Skin epidermis (tissue), 12 donors: ENCODE results near the gene PAQR4.

ENCODE experiments used
- H3K27ac ChIP-seq, 21 experiments: fragments of 200-600 bp; sonication (generic) in 11 of 21; one replicate each; pipeline ENCODE4 v1.5.0; 2020; ENCODE audit warnings: mild to moderate bottlenecking in 3 of 21, inconsistent platforms in 2 of 21, moderate library complexity in 2 of 21
- H3K4me3 ChIP-seq, 7 experiments: fragments of 200-600 bp; sonication (generic) in 2 of 7; one replicate each; pipeline ENCODE4 v1.5.0; 2020; ENCODE audit warnings: inconsistent platforms in 2 of 7, mild to moderate bottlenecking in 2 of 7, moderate library complexity in 1 of 7

PAQR4 gene

GRCh38 chr16:3014971-3015370 lies 45.8 kb downstream of the PAQR4 start:
- H3K27ac ChIP-seq: no peak overlapping the region
- no peak overlapping the region for H3K4me3 ChIP-seq

- Histone ChIP-seq H3K27ac (no peak overlapping the region), H3K4me3 (no peak overlapping the region)
Measured at GRCh38 chr16:3015865-3016521, 46.8 kb downstream of the PAQR4 start.

DNA sequence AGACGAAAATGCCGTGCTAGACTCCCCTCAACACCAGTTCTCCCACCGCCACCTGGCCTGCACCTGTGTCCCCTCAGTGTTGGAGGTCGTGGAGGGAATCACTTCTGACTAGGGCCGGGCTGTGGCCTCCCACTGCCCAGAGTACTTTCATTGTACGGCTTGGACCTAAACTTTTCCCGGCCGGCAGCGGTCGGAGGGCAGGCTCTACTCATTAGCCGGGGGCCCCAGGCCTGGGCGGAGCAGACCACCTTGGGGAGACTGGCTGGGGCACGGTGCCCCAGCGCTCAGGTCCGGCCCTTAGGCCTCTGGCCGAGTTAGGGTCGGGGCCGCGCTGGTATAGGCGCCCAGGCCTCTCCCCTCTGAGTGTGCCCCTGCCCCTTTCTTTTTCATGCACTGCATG lies 48.2 kb downstream of the PAQR4 start:
- no peak overlapping the region for H3K4me3 ChIP-seq
- no peak overlapping the region for H3K27ac ChIP-seq

DNA sequence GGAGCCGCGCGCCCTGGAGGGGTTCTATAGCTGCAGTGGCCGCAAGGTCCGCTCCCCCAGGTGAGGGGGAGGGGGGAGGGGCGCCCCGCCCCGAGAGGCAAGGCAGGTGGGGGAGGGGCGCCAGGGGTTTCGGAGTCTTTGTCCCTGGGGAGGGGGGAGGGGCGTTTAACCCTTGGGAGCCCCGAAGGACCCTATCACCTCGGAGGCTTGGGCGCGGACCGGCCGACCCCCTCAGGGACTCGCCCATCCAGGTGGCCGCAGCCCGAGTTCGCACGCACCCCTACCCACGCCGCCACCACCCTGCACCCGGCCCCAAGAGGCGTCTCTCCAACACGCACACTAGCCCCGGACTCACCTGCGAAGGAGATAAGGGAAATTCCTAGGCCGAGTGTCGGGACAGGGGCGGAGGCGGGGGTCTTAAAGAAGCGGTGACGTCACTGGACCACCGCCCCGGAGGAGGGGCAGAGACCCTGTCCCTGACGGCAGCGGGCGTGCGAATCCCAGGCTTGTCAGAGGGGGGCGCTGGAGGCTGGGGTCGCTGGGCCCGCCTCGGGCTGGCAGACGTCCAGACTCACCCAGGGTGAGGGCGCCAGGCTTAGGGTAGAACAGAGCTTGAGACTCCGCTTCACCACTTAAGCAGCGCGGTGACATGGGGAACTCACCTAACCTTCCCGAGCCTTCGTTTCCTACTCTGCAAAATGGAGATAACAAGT lies 48.8 kb downstream of the PAQR4 start, which contains the start of gene CLDN6:
CLDN6 (minus strand) TSS at position 390 of the 713 bp plus-strand sequence. CDS start 2,162 bp downstream, outside the sequence.
- H3K4me3 ChIP-seq: no peak within 1 kb of the TSS

DNA sequence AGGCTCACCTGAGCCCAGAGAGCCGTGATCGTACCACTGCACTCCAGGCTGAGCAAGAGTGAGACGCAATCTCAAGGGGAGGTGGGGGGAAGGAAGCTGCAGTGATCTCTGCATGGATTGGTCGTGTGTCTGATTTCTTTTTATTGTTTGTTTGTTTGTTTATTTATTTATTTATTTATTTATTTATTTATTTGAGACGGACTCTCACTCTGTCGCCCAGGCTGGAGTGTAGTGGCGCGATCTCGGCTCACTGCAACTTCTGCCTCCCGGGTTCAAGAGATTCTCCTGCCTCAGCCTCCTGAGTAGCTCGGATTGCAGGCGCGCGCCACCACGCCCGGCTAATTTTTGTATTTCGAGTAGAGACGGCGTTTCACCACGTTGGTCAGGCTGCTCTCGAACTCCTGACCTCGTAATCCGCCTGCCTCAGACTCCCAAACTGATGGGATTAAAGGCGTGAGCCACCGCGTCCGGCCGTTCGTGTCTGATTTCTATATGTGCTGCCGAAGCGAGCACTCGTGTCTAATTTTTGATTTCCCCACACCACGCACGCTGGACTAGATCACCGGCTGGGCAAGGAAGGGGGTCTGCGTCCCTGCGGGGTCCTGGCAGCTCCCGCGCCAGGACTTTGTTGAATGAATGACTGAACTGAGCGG lies 50.6 kb downstream of the PAQR4 start:
- Histone ChIP-seq H3K27ac (peak overlapping the region in 17 of 21 experiments; percentile 50 to 98 (median 94)), H3K4me3 (peak overlapping the region; percentile 50 to 72 (median 64))

More for the DNA sequence above, 48.8 kb downstream of the PAQR4 start, which contains the start of gene CLDN6:
- no peak within 1 kb of the TSS for H3K27ac ChIP-seq

DNA sequence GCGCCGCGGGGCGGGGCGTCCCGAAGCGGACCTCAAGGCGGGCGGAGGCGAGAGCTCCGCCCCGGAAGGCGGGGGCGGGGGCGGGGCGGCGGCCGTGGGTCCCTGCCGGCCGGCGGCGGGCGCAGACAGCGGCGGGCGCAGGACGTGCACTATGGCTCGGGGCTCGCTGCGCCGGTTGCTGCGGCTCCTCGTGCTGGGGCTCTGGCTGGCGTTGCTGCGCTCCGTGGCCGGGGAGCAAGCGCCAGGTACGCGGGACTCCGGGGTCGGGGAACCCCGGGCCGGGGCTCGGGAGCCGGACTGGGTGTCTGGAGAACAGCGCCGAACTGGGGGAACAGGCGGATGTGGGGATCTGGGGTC lies 51.1 kb downstream of the PAQR4 start, which contains the start of gene TNFRSF12A:
TNFRSF12A (plus strand) TSS at position 122 of the 357 bp plus-strand sequence; CDS start at position 152, 30 bp downstream.
- Histone ChIP-seq H3K27ac (peak within 1 kb of the TSS; percentile 72 to 98 (median 94)), H3K4me3 (peak within 1 kb of the TSS; percentile 50 to 72 (median 64))

GRCh38 chr16:3020604-3021448 lies 51.7 kb downstream of the PAQR4 start:
- Histone ChIP-seq H3K27ac (peak overlapping the region; percentile 72 to 98 (median 94)), H3K4me3 (peak overlapping the region; percentile 50 to 72 (median 64))

- Histone ChIP-seq H3K4me3 (peak overlapping the region; percentile 50 to 72 (median 64)), H3K27ac (peak overlapping the region; percentile 72 to 98 (median 94))
Measured at GRCh38 chr16:3021449-3022207, 52.5 kb downstream of the PAQR4 start.

- H3K27ac ChIP-seq: peak overlapping the region in 20 of 21 experiments; percentile 85 to 98 (median 94)
- H3K4me3 ChIP-seq: peak overlapping the region; percentile 56 to 72 (median 64)
Measured at GRCh38 chr16:3022208-3022683, 53.1 kb downstream of the PAQR4 start.

- H3K4me3 ChIP-seq: peak overlapping the region; percentile 34 to 72 (median 64)
- H3K27ac ChIP-seq: peak overlapping the region in 20 of 21 experiments; percentile 85 to 98 (median 94)
Measured at GRCh38 chr16:3022684-3023414, 53.7 kb downstream of the PAQR4 start.
